GM15510 (cell line): ENCODE measurements around the gene CPNE4.

Experiments used
- POLR2A ChIP-seq: IDR thresholded peaks from 3 replicates; pipeline ENCODE4 v1.6.1; 2011; ENCODE audit warnings: borderline replicate concordance; ENCODE audit not compliant: insufficient read length; ENCODE audit errors: extremely low read depth

Gene CPNE4

DNA sequence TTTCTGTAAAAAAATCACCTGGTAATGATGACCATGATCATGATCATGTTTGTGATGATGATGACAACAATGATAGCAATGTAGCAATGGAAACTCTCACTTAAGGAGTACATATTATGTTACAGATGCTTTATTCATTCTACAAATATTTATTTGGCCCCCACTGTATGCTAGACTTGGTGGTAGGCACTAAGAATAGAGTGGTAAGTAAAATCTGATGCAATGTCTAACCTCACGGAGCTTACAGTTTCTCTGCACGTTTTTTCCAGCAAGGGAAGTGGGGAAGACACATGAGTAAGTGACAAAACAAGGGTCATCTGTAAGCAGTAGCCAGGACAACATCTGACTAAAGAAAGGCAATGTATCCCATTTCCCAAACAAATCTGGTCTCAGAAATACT is 332.7 kb downstream of the CPNE4 start:
- no peak for TF ChIP-seq POLR2A

GRCh38 chr3:131701153-131701770 is 333.6 kb downstream of the CPNE4 start:
- no peak for TF ChIP-seq POLR2A

DNA sequence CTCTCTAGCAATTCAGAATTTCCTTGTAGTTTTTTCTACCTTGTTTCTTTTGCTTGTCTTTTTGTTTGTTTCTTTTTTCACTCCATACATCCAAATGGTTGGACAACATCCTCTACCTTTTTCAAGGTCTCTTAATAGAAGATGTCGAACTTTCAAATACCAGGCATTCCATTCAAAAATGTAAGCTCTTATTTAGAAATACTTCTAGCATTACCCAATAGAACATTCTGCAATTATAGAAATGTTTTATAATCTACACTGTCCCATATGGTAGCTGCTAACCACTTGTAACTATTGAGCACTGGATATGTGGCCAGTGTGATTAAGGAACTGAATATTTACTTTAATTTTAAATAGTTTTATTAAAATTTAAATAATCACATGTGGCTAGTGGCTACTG is 335.8 kb downstream of the CPNE4 start:
- no peak for TF ChIP-seq POLR2A

GRCh38 chr3:131694376-131694775 is 340.4 kb downstream of the CPNE4 start:
- TF ChIP-seq POLR2A = no peak

GRCh38 chr3:131692356-131692755 is 342.5 kb downstream of the CPNE4 start:
- no peak for TF ChIP-seq POLR2A

- no peak for TF ChIP-seq POLR2A
Measured at GRCh38 chr3:131690800-131691199, 344.0 kb downstream of the CPNE4 start.

- TF ChIP-seq POLR2A = no peak
Measured at GRCh38 chr3:131688370-131688769, 346.4 kb downstream of the CPNE4 start.

GRCh38 chr3:131669600-131669999 is 365.2 kb downstream of the CPNE4 start:
- TF ChIP-seq POLR2A = no peak

- no peak for TF ChIP-seq POLR2A
Measured at GRCh38 chr3:131658771-131659170, 376.0 kb downstream of the CPNE4 start.

GRCh38 chr3:131658115-131658514 is 376.7 kb downstream of the CPNE4 start:
- no peak for TF ChIP-seq POLR2A

- TF ChIP-seq POLR2A = no peak
Measured at GRCh38 chr3:131655070-131655690, 379.6 kb downstream of the CPNE4 start.

- no peak for TF ChIP-seq POLR2A
Measured at GRCh38 chr3:131645638-131646037, 389.2 kb downstream of the CPNE4 start.

DNA sequence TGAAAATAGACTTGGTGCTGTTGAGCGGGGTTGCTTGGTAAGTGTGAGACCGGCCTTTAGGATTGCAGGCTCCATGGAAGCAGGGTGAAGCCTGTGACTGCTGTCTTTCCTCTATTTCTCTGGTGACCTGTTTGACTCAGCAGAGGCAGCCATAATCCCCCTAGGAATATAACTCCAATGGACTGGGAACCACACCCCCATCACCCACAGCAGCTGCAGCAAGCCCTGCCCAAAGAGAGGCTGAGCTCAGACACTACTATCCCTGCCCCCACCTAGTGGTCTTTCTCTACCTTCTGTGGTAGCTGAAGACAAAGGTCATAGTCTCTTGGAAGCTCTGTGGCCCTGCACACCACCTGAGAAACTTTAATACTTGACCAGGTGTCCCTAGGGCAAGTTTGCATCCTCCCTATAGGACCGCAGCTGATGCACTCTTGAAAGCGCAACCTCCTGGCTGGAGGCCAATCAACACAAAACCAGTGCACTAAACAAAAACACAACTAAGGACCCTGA is 398.5 kb downstream of the CPNE4 start:
- TF ChIP-seq POLR2A = no peak

- no peak for TF ChIP-seq POLR2A
Measured at GRCh38 chr3:131630807-131631206, 404.0 kb downstream of the CPNE4 start.

GRCh38 chr3:131630097-131630496 is 404.7 kb downstream of the CPNE4 start:
- TF ChIP-seq POLR2A = no peak

GRCh38 chr3:131623431-131623830 is 411.4 kb downstream of the CPNE4 start:
- TF ChIP-seq POLR2A = no peak

DNA sequence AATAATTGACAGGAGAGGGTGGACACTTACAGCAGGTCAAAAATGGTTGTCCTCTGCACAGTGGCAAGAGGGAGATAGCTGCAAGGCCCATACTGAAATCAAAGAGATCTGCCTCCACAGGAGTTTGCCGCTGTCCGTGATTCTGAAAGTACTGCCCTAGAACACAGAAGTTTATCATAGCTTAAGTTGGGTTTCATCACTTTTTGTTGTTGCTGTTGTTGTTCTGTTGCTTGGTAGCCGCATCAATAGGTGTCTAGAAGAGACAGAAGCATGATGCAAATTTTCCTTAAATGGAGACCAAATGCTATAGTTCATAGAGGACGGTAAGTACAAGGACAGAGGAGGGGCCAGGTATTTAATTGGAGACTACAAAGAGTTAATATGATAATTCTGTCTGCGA is 412.1 kb downstream of the CPNE4 start:
- TF ChIP-seq POLR2A = no peak

DNA sequence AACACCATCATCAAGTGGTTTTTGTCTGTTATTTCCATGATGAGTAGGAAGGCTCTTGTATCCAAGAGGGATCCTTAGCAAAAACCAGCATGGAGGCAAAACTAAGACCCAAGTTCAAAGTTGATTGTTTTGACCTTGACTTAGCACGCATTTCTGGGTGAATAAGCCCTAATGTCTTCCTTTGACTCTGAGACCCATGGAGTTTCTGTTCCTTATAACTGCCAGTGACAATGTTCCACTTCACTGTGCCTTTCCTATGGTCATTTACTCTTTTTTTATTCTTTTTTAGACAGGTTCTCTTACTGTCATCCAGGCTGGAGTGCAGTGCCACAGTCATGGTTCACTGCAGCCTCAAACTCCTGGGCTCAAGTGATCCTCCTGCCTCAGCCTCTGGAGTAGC is 413.8 kb downstream of the CPNE4 start:
- no peak for TF ChIP-seq POLR2A

GRCh38 chr3:131619821-131620220 is 415.0 kb downstream of the CPNE4 start:
- TF ChIP-seq POLR2A = no peak
